Breast epithelium (tissue), 4 donors: ENCODE results near the gene CSNK1D. TPM values are rescaled to one million over a fixed set of nuclear protein-coding genes. Genes with fewer than 3 reads are reported as not detected.
A peak's percentile ranks its signal among the peaks of the same experiment; 100 is the strongest.

Experiments used
- DNase-seq, 2 donors: peaks; one replicate each; pipeline ENCODE4 v3.0.0-alpha.2; 2019; ENCODE audit warnings: low spot score in 2 of 2
- H3K27ac ChIP-seq, 2 donors: fragments of 200-600 bp; sonication (generic) in 1 of 2; one replicate each; pipeline ENCODE4 v1.5.1; 2016 to 2019; ENCODE audit warnings: mild to moderate bottlenecking in 1 of 2
- H3K27me3 ChIP-seq, 2 donors: fragments of 200-600 bp; sonication (generic) in 1 of 2; one replicate each; pipeline versions ENCODE4 v1.5.1 to v1.6.0; 2017 to 2019; ENCODE audit warnings: control low read depth in 1 of 2, mild to moderate bottlenecking in 1 of 2
- H3K36me3 ChIP-seq: fragments of 200-600 bp; one replicate; pipeline ENCODE4 v1.5.1; 2019
- H3K4me1 ChIP-seq, 2 donors: fragments of 200-600 bp; sonication (generic); one replicate each; pipeline ENCODE4 v1.5.1; 2016 to 2019; ENCODE audit warnings: control low read depth in 1 of 2
- H3K4me3 ChIP-seq, 3 donors: fragments of 200-600 bp; sonication (generic); 1 replicate in 2 of 3; 2 replicates in 1 of 3; pipeline ENCODE4 v1.5.1; 2016 to 2019; ENCODE audit warnings: mild to moderate bottlenecking in 3 of 3, moderate library complexity in 2 of 3
- H3K9me3 ChIP-seq, 2 donors: fragments of 200-600 bp; sonication (generic) in 1 of 2; one replicate each; pipeline ENCODE4 v1.5.1; 2016 to 2019; ENCODE audit warnings: control low read depth in 1 of 2
- CTCF ChIP-seq, 3 donors: fragments of 450-650 bp; IDR thresholded peaks; one replicate each; pipeline ENCODE4 v1.5.1; 2016 to 2017; ENCODE audit warnings: antibody characterized with exemption in 3 of 3, mild to moderate bottlenecking in 3 of 3, moderate library complexity in 3 of 3
- POLR2A ChIP-seq: fragments of 450-650 bp; IDR thresholded peaks from one replicate; pipeline ENCODE4 v1.6.1; 2016; ENCODE audit warnings: antibody characterized with exemption, mild to moderate bottlenecking, moderate library complexity
- POLR2AphosphoS5 ChIP-seq, 3 donors: sonication (generic); formaldehyde crosslinking; IDR thresholded peaks; one replicate each; pipeline ENCODE4 v1.6.1; 2017; ENCODE audit warnings: antibody characterized with exemption in 3 of 3
- intact Hi-C: fragments of 100-400 bp; cut with DNase I; formaldehyde crosslinking; loops from one replicate; pipeline ENCODE4 v1.15.1; 2023; ENCODE audit warnings: low total_unique reads
- total RNA-seq, 3 donors: library from RNA; depleted of rRNA; stranded (reverse); fragments of >200 nt; gene quantifications; one replicate each; pipeline ENCODE4 v1.1.0, GENCODE V29; 2016

CSNK1D gene
- total RNA-seq, 3 donors from 2014 or later: 50.7 to 85.9 (median 75.2) TPM

- peaks cover 22% of the 10 kb centered on the region for H3K36me3 ChIP-seq
- no peak for DNase-seq
- no peaks in the 10 kb centered on the region for H3K9me3 ChIP-seq
- TF ChIP-seq CTCF (IDR thresholded peaks at IDR 0.05) (no peak), POLR2AphosphoS5 (IDR thresholded peaks at IDR 0.05) (no peak), POLR2A (no peak)
- intact Hi-C loops: loop anchor here (10.0 kb wide), 1 partner anchor 76 kb away; no protein-coding TSS in a partner anchor
- H3K27me3 ChIP-seq: no peaks in the 10 kb centered on the region
- H3K4me1 ChIP-seq: peaks cover 12 to 17% of the 10 kb centered on the region in 2 donors
- no peak overlapping the region for H3K4me3 ChIP-seq
- H3K27ac ChIP-seq: peak overlapping the region in 1 of 2 donors; percentile 12
Observed at GRCh38 chr17:82248815-82249674, 24.5 kb downstream of the CSNK1D start.

- Histone ChIP-seq H3K4me1 (peaks cover 15 to 17% of the 10 kb centered on the region in 2 donors), H3K4me3 (no peak overlapping the region), H3K36me3 (peaks cover 22% of the 10 kb centered on the region), H3K27me3 (no peaks in the 10 kb centered on the region), H3K9me3 (no peaks in the 10 kb centered on the region), H3K27ac (peak overlapping the region; percentile 85 to 91)
- DNase-seq: no peak
- intact Hi-C loops: loop anchor here (10.0 kb wide), 1 partner anchor 77 kb away; no protein-coding TSS in a partner anchor
- TF ChIP-seq POLR2AphosphoS5 (IDR thresholded peaks at IDR 0.05) (no peak), POLR2A (no peak), CTCF (IDR thresholded peaks at IDR 0.05) (no peak)
Observed at GRCh38 chr17:82247856-82248671, 25.4 kb downstream of the CSNK1D start.

- DNase-seq: no peak
- peak overlapping the region in 1 of 3 donors; percentile 33 for H3K4me3 ChIP-seq
- H3K9me3 ChIP-seq: no peaks in the 10 kb centered on the region
- peak overlapping the region; percentile 85 to 91 for H3K27ac ChIP-seq
- H3K4me1 ChIP-seq: peaks cover 20 to 22% of the 10 kb centered on the region in 2 donors
- H3K27me3 ChIP-seq: no peaks in the 10 kb centered on the region
- intact Hi-C loops: loop anchor here (10.0 kb wide), 1 partner anchor 77 kb away; no protein-coding TSS in a partner anchor
- TF ChIP-seq CTCF (IDR thresholded peaks at IDR 0.05) (no peak), POLR2A (no peak), POLR2AphosphoS5 (IDR thresholded peaks at IDR 0.05) (no peak)
- peaks cover 22% of the 10 kb centered on the region for H3K36me3 ChIP-seq
Observed at GRCh38 chr17:82247182-82247823, 26.2 kb downstream of the CSNK1D start.

GRCh38 chr17:82246365-82247181 lies 26.9 kb downstream of the CSNK1D start:
- peak overlapping the region in 1 of 3 donors; percentile 33 for H3K4me3 ChIP-seq
- TF ChIP-seq POLR2A: no peak
- no peak for TF ChIP-seq CTCF (IDR thresholded peaks at IDR 0.05)
- no peak for TF ChIP-seq POLR2AphosphoS5 (IDR thresholded peaks at IDR 0.05)
- peak overlapping the region; percentile 85 to 91 for H3K27ac ChIP-seq
- intact Hi-C loops: loop anchor here (10.0 kb wide), 1 partner anchor 78 kb away; no protein-coding TSS in a partner anchor
- no peaks in the 10 kb centered on the region for H3K27me3 ChIP-seq
- peaks cover 27 to 30% of the 10 kb centered on the region in 2 donors for H3K4me1 ChIP-seq
- H3K9me3 ChIP-seq: no peaks in the 10 kb centered on the region
- peaks cover 22% of the 10 kb centered on the region for H3K36me3 ChIP-seq
- peak in 1 of 2 donors; percentile 60 for DNase-seq
